A549 (cell line): ENCODE measurements around the gene TNS3.

Experiments
- CTCF ChIP-seq: fragments of >200 bp; sonication (Bioruptor Twin); formaldehyde crosslinking; IDR thresholded peaks from 3 replicates; pipeline ENCODE4 v1.5.1; 2016
- EP300 ChIP-seq, 2 experiments: fragments of >200 bp; sonication (Bioruptor Twin); formaldehyde crosslinking; IDR thresholded peaks; 2 replicates in 1 of 2; 3 replicates in 1 of 2; pipeline ENCODE4 v1.6.1; 2016 to 2017
- HMGXB4 ChIP-seq: fragments of 250-450 bp; sonication (Bioruptor Pico); IDR thresholded peaks from 2 replicates; pipeline ENCODE4 v1.5.0; 2021; ENCODE audit warnings: mild to moderate bottlenecking, moderate library complexity, borderline replicate concordance
- MAX ChIP-seq: IDR thresholded peaks from 2 replicates; pipeline ENCODE4 v1.6.1; 2012
- MAZ ChIP-seq: fragments of 150-350 bp; IDR thresholded peaks from 2 replicates; pipeline ENCODE4 v1.6.1; 2014; ENCODE audit warnings: antibody characterized with exemption, low read depth, low read length, borderline replicate concordance
- MYC ChIP-seq: IDR thresholded peaks from 2 replicates; pipeline ENCODE4 v1.6.1; 2012; ENCODE audit warnings: mild to moderate bottlenecking, inconsistent platforms, low read length, improper control_type of control experiment, borderline replicate concordance
- POLR2A ChIP-seq: IDR thresholded peaks from 2 replicates; pipeline ENCODE4 v1.6.1; 2012; ENCODE audit warnings: mild to moderate bottlenecking, low read length
- RFX5 ChIP-seq: fragments of 450-650 bp; IDR thresholded peaks from 2 replicates; pipeline ENCODE4 v1.7.1; 2014; ENCODE audit warnings: antibody characterized with exemption, mild to moderate bottlenecking, moderate library complexity
- ZFP36 ChIP-seq: fragments of 450-650 bp; IDR thresholded peaks from 2 replicates; pipeline ENCODE4 v1.6.1; 2014; ENCODE audit warnings: borderline replicate concordance; ENCODE audit not compliant: partially characterized antibody

- TF ChIP-seq CTCF (no peak), RFX5 (no peak), EP300 (IDR thresholded peaks at IDR 0.05) (no peak), MAX (no peak), POLR2A (no peak), HMGXB4 (no peak), ZFP36 (no peak), MYC (no peak), MAZ (no peak)
Observed at GRCh38 chr7:47621979-47622561, 40.2 kb upstream of the TNS3 start.
